Spleen (tissue), 11 donors: ENCODE measurements around the gene H6PD. TPM values are rescaled to one million over a fixed set of nuclear protein-coding genes. Genes with fewer than 3 reads are reported as not detected.

Source experiments
- DNase-seq: peaks from one replicate; pipeline ENCODE4 v3.0.0-alpha.2; 2020
- H3K27ac ChIP-seq, 8 donors: fragments of 200-600 bp; sonication (generic) in 7 of 8; 1 replicate in 4 of 8; 2 replicates in 4 of 8; pipeline versions ENCODE4 v1.5.0 to v1.8.0; 2016 to 2021; ENCODE audit warnings: inconsistent platforms in 4 of 8, mild to moderate bottlenecking in 4 of 8, moderate library complexity in 1 of 8
- H3K27me3 ChIP-seq, 7 donors: fragments of 200-600 bp; sonication (generic) in 6 of 7; replicated peaks in 1 of 7; 1 replicate in 4 of 7; 2 replicates in 3 of 7; pipeline versions ENCODE4 v1.5.0 to v1.8.0; 2016 to 2021; ENCODE audit warnings: inconsistent platforms in 3 of 7, mild to moderate bottlenecking in 1 of 7
- H3K36me3 ChIP-seq, 6 donors: fragments of 200-600 bp; sonication (generic) in 5 of 6; 1 replicate in 4 of 6; 2 replicates in 2 of 6; pipeline versions ENCODE4 v1.5.0 to v1.8.0; 2016 to 2021; ENCODE audit warnings: inconsistent platforms in 2 of 6
- H3K4me1 ChIP-seq, 6 donors: fragments of 200-600 bp; sonication (generic) in 5 of 6; 1 replicate in 3 of 6; 2 replicates in 3 of 6; pipeline versions ENCODE4 v1.5.0 to v1.8.0; 2016 to 2021; ENCODE audit warnings: inconsistent platforms in 3 of 6
- H3K4me3 ChIP-seq, 8 donors: fragments of 200-600 bp; sonication (generic) in 7 of 8; 1 replicate in 4 of 8; 2 replicates in 4 of 8; pipeline versions ENCODE4 v1.5.0 to v1.8.0; 2016 to 2021; ENCODE audit warnings: inconsistent platforms in 4 of 8, mild to moderate bottlenecking in 4 of 8, moderate library complexity in 2 of 8
- H3K9me3 ChIP-seq, 8 donors: fragments of 200-600 bp; sonication (generic) in 7 of 8; 1 replicate in 4 of 8; 2 replicates in 4 of 8; pipeline versions ENCODE4 v1.5.0 to v1.8.0; 2016 to 2021; ENCODE audit warnings: inconsistent platforms in 4 of 8
- CTCF ChIP-seq, 11 experiments: fragments of 200-600 bp in 7 of 11; fragments of 450-650 bp in 4 of 11; sonication (generic) in 4 of 11; IDR thresholded peaks in 8 of 11; conservative IDR thresholded peaks in 3 of 11; 1 replicate in 7 of 11; 2 replicates in 4 of 11; pipeline versions ENCODE4 v1.4.0 to v1.8.0; 2016 to 2021; ENCODE audit warnings: antibody characterized with exemption in 11 of 11, inconsistent platforms in 4 of 11, mild to moderate bottlenecking in 1 of 11
- POLR2A ChIP-seq, 3 donors: fragments of 450-650 bp; IDR thresholded peaks; one replicate each; pipeline ENCODE4 v1.5.1; 2017; ENCODE audit warnings: antibody characterized with exemption in 3 of 3, mild to moderate bottlenecking in 1 of 3
- POLR2AphosphoS5 ChIP-seq, 3 donors: sonication (generic); formaldehyde crosslinking; IDR thresholded peaks; one replicate each; pipeline ENCODE4 v1.5.1; 2017; ENCODE audit warnings: antibody characterized with exemption in 3 of 3
- WGBS, 5 donors: extraction: QIAGEN DNeasy Blood & Tissue Kit in 3 of 5; methylation state at CpG; one replicate each; pipeline versions ENCODE4 v1.1.5 to v1.1.7; 2013 to 2018; 5-methylcytosine and 5-hydroxymethylcytosine counted together
- intact Hi-C: fragments of 100-400 bp; cut with DNase I; formaldehyde crosslinking; loops from one replicate; pipeline ENCODE4 v1.15.0; 2023; ENCODE audit warnings: low total_unique reads
- polyA plus RNA-seq, 3 donors: library from polyadenylated mRNA; stranded (reverse); fragments of 200-250 nt; gene quantifications; one replicate each; pipeline ENCODE4 v1.2.1, GENCODE V29; 2013
- total RNA-seq, 7 donors: library from RNA; depleted of rRNA in 3 of 7; stranded (reverse); fragments of >200 nt in 3 of 7; fragmentation: NEBNext Ultra II Directional in 4 of 7; extraction: Animal tissue kit (Norgen Biotek cat#: 25700) in 4 of 7; gene quantifications; one replicate each; pipeline versions ENCODE4 v1.1.0 to v1.2.1, GENCODE V29; 2016 to 2021
- donor health status: healthy with polysubstance abuse.
- donor health status: DM: no; HTN: no; CAD: no; lungs with moderate emphysema.
- donor health status: DM: no; HTN: no; CAD: no.
- donor health status: Bipolar disorder and iron deficiency.
- donor health status: healthy.
- donor health status: DM: no; HTN: no; CAD: no.
- donor health status: DM: yes; HTN: yes; CAD: no.

Gene H6PD
- total and polyA plus RNA-seq, 10 donors: 4.5 to 55.3 (median 35.5) TPM

GRCh38 chr1:9265037-9265436 lies 30.5 kb downstream of the H6PD start:
- intact Hi-C loops: no loop called here
- 92 to 94% (median 94%) methylated on average over 10 of the region's 10 CpGs for WGBS, 5 donors

GRCh38 chr1:9265968-9266367 lies 31.4 kb downstream of the H6PD start:
- WGBS, 5 donors: 66 to 74% (median 68%) methylated on average over 8 to 12 of the region's 12 CpGs
- H3K9me3 ChIP-seq: no peaks in the 10 kb centered on the region
- no peak overlapping the region for H3K4me3 ChIP-seq
- TF ChIP-seq POLR2A (IDR thresholded peaks at IDR 0.05): no peak
- peak in 1 of 3 donors; percentile 27 for TF ChIP-seq POLR2AphosphoS5 (IDR thresholded peaks at IDR 0.05)
- no peak for TF ChIP-seq CTCF (IDR thresholded peaks at IDR 0.05 in 8 of 11, conservative IDR thresholded peaks at IDR 0.05 in 3 of 11)
- peaks cover 0 to 94% (median 47%) of the 10 kb centered on the region in 6 donors for H3K36me3 ChIP-seq
- H3K27ac ChIP-seq: no peak overlapping the region
- intact Hi-C loops: no loop called here
- DNase-seq: peak; percentile 20
- no peaks in the 10 kb centered on the region for H3K27me3 ChIP-seq
- peaks cover 0 to 37% (median 10%) of the 10 kb centered on the region in 6 donors for H3K4me1 ChIP-seq

More at GRCh38 chr1:9265037-9265436, 30.5 kb downstream of the H6PD start:
- no peak overlapping the region for H3K4me3 ChIP-seq
- TF ChIP-seq CTCF (IDR thresholded peaks at IDR 0.05 in 8 of 11, conservative IDR thresholded peaks at IDR 0.05 in 3 of 11) (no peak), POLR2AphosphoS5 (IDR thresholded peaks at IDR 0.05) (no peak), POLR2A (IDR thresholded peaks at IDR 0.05) (no peak)
- no peak for DNase-seq
- no peak overlapping the region for H3K27ac ChIP-seq
- peaks cover 0 to 43% (median 10%) of the 10 kb centered on the region in 6 donors for H3K4me1 ChIP-seq
- H3K9me3 ChIP-seq: no peaks in the 10 kb centered on the region
- H3K36me3 ChIP-seq: peaks cover 0 to 91% (median 47%) of the 10 kb centered on the region in 6 donors
- H3K27me3 ChIP-seq: no peaks in the 10 kb centered on the region

- 65 to 84% (median 82%) methylated on average over 7 of the region's 7 CpGs for WGBS, 5 donors
- TF ChIP-seq POLR2AphosphoS5 (IDR thresholded peaks at IDR 0.05) (no peak), POLR2A (IDR thresholded peaks at IDR 0.05) (no peak), CTCF (IDR thresholded peaks at IDR 0.05 in 8 of 11, conservative IDR thresholded peaks at IDR 0.05 in 3 of 11) (peak in 4 of 11 experiments; percentile 10 to 21 (median 15))
- H3K36me3 ChIP-seq: peaks cover 0 to 93% (median 41%) of the 10 kb centered on the region in 6 donors
- intact Hi-C loops: no loop called here
- no peaks in the 10 kb centered on the region for H3K9me3 ChIP-seq
- H3K4me3 ChIP-seq: no peak overlapping the region
- no peaks in the 10 kb centered on the region for H3K27me3 ChIP-seq
- H3K4me1 ChIP-seq: peaks cover 0 to 33% (median 10%) of the 10 kb centered on the region in 6 donors
- no peak overlapping the region for H3K27ac ChIP-seq
- no peak for DNase-seq
Observed at GRCh38 chr1:9267352-9267686, 32.7 kb downstream of the H6PD start.

GRCh38 chr1:9267827-9268581 lies 33.4 kb downstream of the H6PD start:
- no peak overlapping the region for H3K27ac ChIP-seq
- WGBS, 5 donors: 89 to 92% (median 89%) methylated on average over 7 of the region's 7 CpGs
- peak; percentile 34 for DNase-seq
- H3K27me3 ChIP-seq: no peaks in the 10 kb centered on the region
- TF ChIP-seq POLR2AphosphoS5 (IDR thresholded peaks at IDR 0.05): no peak
- TF ChIP-seq POLR2A (IDR thresholded peaks at IDR 0.05): no peak
- no peak for TF ChIP-seq CTCF (IDR thresholded peaks at IDR 0.05 in 8 of 11, conservative IDR thresholded peaks at IDR 0.05 in 3 of 11)
- no peaks in the 10 kb centered on the region for H3K9me3 ChIP-seq
- no peak overlapping the region for H3K4me3 ChIP-seq
- intact Hi-C loops: no loop called here
- H3K36me3 ChIP-seq: peaks cover 0 to 86% (median 34%) of the 10 kb centered on the region in 6 donors
- H3K4me1 ChIP-seq: peaks cover 0 to 33% (median 10%) of the 10 kb centered on the region in 6 donors
